H9 (cell line): Measurements from ENCODE around the gene MACC1. TPM values are rescaled to one million over a fixed set of nuclear protein-coding genes. Genes with fewer than 3 reads are reported as not detected.

Source experiments
- DNase-seq: peaks from one replicate; pipeline ENCODE4 v3.0.0-alpha.2; 2017
- H2AFZ ChIP-seq: one replicate; pipeline ENCODE4 v1.6.1; 2013; ENCODE audit warnings: mild to moderate bottlenecking, low read length, control low read depth, moderate library complexity
- H2AK5ac ChIP-seq: 2 replicates; pipeline ENCODE4 v1.6.1; 2013; ENCODE audit warnings: low read length, control low read depth, mixed read lengths; ENCODE audit not compliant: insufficient read length
- H2BK120ac ChIP-seq: one replicate; pipeline ENCODE4 v1.6.1; 2013; ENCODE audit warnings: low read depth, mild to moderate bottlenecking, low read length, control low read depth, inconsistent platforms; ENCODE audit not compliant: poor library complexity, severe bottlenecking
- H2BK12ac ChIP-seq: 2 replicates; pipeline ENCODE4 v1.6.1; 2013; ENCODE audit warnings: low read length, control low read depth, mixed read lengths, low read depth; ENCODE audit not compliant: insufficient read length
- H2BK15ac ChIP-seq: 2 replicates; pipeline ENCODE4 v1.6.1; 2013; ENCODE audit warnings: low read depth, low read length, control low read depth
- H2BK20ac ChIP-seq: one replicate; pipeline ENCODE4 v1.6.1; 2013; ENCODE audit warnings: low read depth, mild to moderate bottlenecking, low read length, control low read depth, inconsistent platforms; ENCODE audit not compliant: poor library complexity, severe bottlenecking
- H2BK5ac ChIP-seq: 2 replicates; pipeline ENCODE4 v1.6.1; 2013; ENCODE audit warnings: low read length, control low read depth, mixed read lengths; ENCODE audit not compliant: insufficient read length
- H3K14ac ChIP-seq: 2 replicates; pipeline ENCODE4 v1.6.1; 2013; ENCODE audit warnings: low read length, control low read depth; ENCODE audit not compliant: insufficient read depth
- H3K18ac ChIP-seq: 2 replicates; pipeline ENCODE4 v1.6.1; 2013; ENCODE audit warnings: low read depth, mild to moderate bottlenecking, mixed read lengths, low read length, control low read depth; ENCODE audit not compliant: insufficient read length
- H3K23ac ChIP-seq: 2 replicates; pipeline ENCODE4 v1.6.1; 2013; ENCODE audit warnings: low read length, control low read depth, mixed read lengths, low read depth; ENCODE audit not compliant: insufficient read length
- H3K23me2 ChIP-seq: 2 replicates; pipeline ENCODE4 v1.6.1; 2013; ENCODE audit warnings: low read depth, mild to moderate bottlenecking, mixed read lengths, low read length, control low read depth; ENCODE audit not compliant: insufficient read length, poor library complexity, severe bottlenecking
- H3K27ac ChIP-seq: 2 replicates; pipeline ENCODE4 v1.5.1; 2013; ENCODE audit warnings: low read length, control low read depth, mixed read lengths, low read depth; ENCODE audit not compliant: insufficient read length
- H3K27me3 ChIP-seq: 2 replicates; pipeline ENCODE4 v1.6.1; 2013; ENCODE audit warnings: low read length, control low read depth, inconsistent platforms; ENCODE audit not compliant: insufficient read depth
- H3K4ac ChIP-seq: 2 replicates; pipeline ENCODE4 v1.6.1; 2013; ENCODE audit warnings: low read depth, mild to moderate bottlenecking, control low read depth, inconsistent platforms, low read length, moderate library complexity
- H3K4me1 ChIP-seq: 2 replicates; pipeline ENCODE4 v1.6.1; 2013; ENCODE audit warnings: low read length, control low read depth, inconsistent platforms; ENCODE audit not compliant: insufficient read depth
- H3K4me2 ChIP-seq: 2 replicates; pipeline ENCODE4 v1.6.1; 2013; ENCODE audit warnings: low read length, control low read depth, mixed read lengths; ENCODE audit not compliant: insufficient read length, insufficient read depth
- H3K56ac ChIP-seq: 2 replicates; pipeline ENCODE4 v1.6.1; 2013; ENCODE audit warnings: low read depth, mild to moderate bottlenecking, mixed read lengths, low read length, control low read depth; ENCODE audit not compliant: insufficient read length
- H3K79me1 ChIP-seq: 2 replicates; pipeline ENCODE4 v1.6.1; 2013; ENCODE audit warnings: low read depth, mild to moderate bottlenecking, moderate library complexity, low read length, control low read depth, inconsistent platforms; ENCODE audit not compliant: insufficient read depth, poor library complexity, severe bottlenecking
- H3K79me2 ChIP-seq: 2 replicates; pipeline ENCODE4 v1.6.1; 2013; ENCODE audit warnings: low read length, control low read depth, inconsistent platforms; ENCODE audit not compliant: insufficient read depth
- H3K9ac ChIP-seq: 2 replicates; pipeline ENCODE4 v1.6.1; 2013; ENCODE audit warnings: low read length, control low read depth, mixed read lengths; ENCODE audit not compliant: insufficient read length; ENCODE audit errors: extremely low read depth
- H3K9me3 ChIP-seq: one replicate; pipeline ENCODE4 v1.6.1; 2013; ENCODE audit warnings: low read depth, low read length, inconsistent platforms; ENCODE audit not compliant: control insufficient read depth
- H3T11ph ChIP-seq: one replicate; pipeline ENCODE4 v1.6.1; 2013; ENCODE audit warnings: mild to moderate bottlenecking, low read length, control low read depth, inconsistent platforms
- H4K20me1 ChIP-seq: one replicate; pipeline ENCODE4 v1.6.1; 2013; ENCODE audit not compliant: control insufficient read depth, insufficient read length, insufficient read depth
- H4K5ac ChIP-seq: 2 replicates; pipeline ENCODE4 v1.6.1; 2013; ENCODE audit warnings: low read depth, mild to moderate bottlenecking, mixed read lengths, low read length, control low read depth; ENCODE audit not compliant: insufficient read length
- H4K8ac ChIP-seq: replicated peaks from 2 replicates; pipeline ENCODE4 v1.6.1; 2013; ENCODE audit warnings: low read length, control low read depth, mixed read lengths, low read depth; ENCODE audit not compliant: insufficient read length
- H4K91ac ChIP-seq: 2 replicates; pipeline ENCODE4 v1.6.1; 2013; ENCODE audit warnings: low read depth, mild to moderate bottlenecking, moderate library complexity, mixed read lengths, low read length, control low read depth; ENCODE audit not compliant: insufficient read length
- H3K27ac Mint-ChIP-seq, 3 experiments: 2 replicates in 2 of 3; 3 replicates in 1 of 3; pipeline ENCODE4 v1.8.0; 2020 to 2021; ENCODE audit warnings: mixed read lengths in 3 of 3, mild to moderate bottlenecking in 1 of 3, moderate library complexity in 1 of 3
- H3K27me3 Mint-ChIP-seq: 2 replicates; pipeline ENCODE4 v1.8.0; 2021; ENCODE audit warnings: low read depth, mild to moderate bottlenecking, moderate library complexity, mixed read lengths
- H3K36me3 Mint-ChIP-seq, 3 experiments: 2 replicates in 2 of 3; 3 replicates in 1 of 3; pipeline ENCODE4 v1.8.0; 2020 to 2021; ENCODE audit warnings: low read depth in 3 of 3, mixed read lengths in 3 of 3; ENCODE audit not compliant: insufficient read depth in 1 of 3
- H3K4me1 Mint-ChIP-seq, 2 experiments: 2 replicates each; pipeline ENCODE4 v1.8.0; 2020; ENCODE audit warnings: mixed read lengths in 2 of 2
- H3K4me3 Mint-ChIP-seq, 2 experiments: 2 replicates in 1 of 2; 3 replicates in 1 of 2; pipeline ENCODE4 v1.8.0; 2020 to 2021; ENCODE audit warnings: mild to moderate bottlenecking in 2 of 2, mixed read lengths in 2 of 2, moderate library complexity in 1 of 2
- H3K9me3 Mint-ChIP-seq, 2 experiments: 2 replicates in 1 of 2; 3 replicates in 1 of 2; pipeline ENCODE4 v1.8.0; 2020; ENCODE audit warnings: mild to moderate bottlenecking in 2 of 2, mixed read lengths in 2 of 2, moderate library complexity in 1 of 2
- WGBS: extraction: QIAGEN DNeasy Blood & Tissue Kit; methylation state at CpG from one replicate; pipeline ENCODE4 v1.1.7; 2013; ENCODE audit warnings: missing lambda C conversion rate, low lambda C conversion rate, mixed read lengths; ENCODE audit not compliant: insufficient read length; ENCODE audit errors: extremely low coverage; 5-methylcytosine and 5-hydroxymethylcytosine counted together
- total RNA-seq: library from RNA; stranded (reverse); gene quantifications from 2 replicates; pipeline ENCODE4 v1.2.1, GENCODE V29; 2021
- TF ChIP-seq, protein P1 (sequence below): fragments of 200-600 bp; sonication (generic); conservative IDR thresholded peaks from 3 replicates; pipeline ENCODE4 v1.8.0; 2021; ENCODE audit warnings: antibody characterized with exemption, mild to moderate bottlenecking

The MACC1 gene
- total RNA-seq, 1 experiment from 2014 or later: 11.0 TPM

DNA sequence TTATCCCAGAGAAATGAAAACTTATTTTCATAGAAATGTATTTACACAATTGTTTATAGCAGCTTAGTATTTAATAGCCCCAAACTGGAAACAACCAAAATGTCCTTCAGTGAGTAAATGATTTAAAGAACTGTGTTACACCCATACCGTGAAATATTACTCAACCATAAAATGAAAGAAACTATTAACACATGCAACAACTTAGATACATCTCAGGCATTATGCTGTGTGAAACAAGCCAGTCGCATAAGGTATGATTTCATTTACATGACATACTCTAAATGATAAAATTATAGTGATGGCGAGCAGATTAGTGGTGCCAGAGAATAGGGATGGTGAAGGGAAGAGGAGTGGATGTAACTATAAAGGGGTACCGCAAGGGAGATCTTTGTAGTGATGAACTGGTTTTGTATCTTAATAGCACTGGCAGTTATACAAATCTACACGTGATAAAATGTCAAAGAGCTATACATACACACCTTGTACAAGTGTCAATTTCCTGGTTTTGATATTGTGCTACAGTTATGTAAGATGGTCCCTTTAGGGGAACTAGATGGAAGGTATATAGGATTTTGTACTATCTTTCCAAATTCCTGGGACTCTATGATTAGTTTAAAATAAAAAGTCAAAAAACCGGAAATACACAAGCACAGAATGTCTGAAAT, 40.5 kb downstream of the MACC1 start:
- WGBS: no CpG with 5 or more reads among the region's 6 CpGs
- H3K18ac ChIP-seq: no peak overlapping the region
- H3T11ph ChIP-seq: no peak overlapping the region
- no peak overlapping the region for H3K4ac ChIP-seq
- H2BK15ac ChIP-seq: no peak overlapping the region
- H2BK12ac ChIP-seq: no peak overlapping the region
- H2AFZ ChIP-seq: no peak overlapping the region
- H3K4me1 Mint-ChIP-seq: peaks cover 2 to 5% of the 10 kb centered on the region in 2 experiments; a peak in 3 of 4 replicates
- no peak overlapping the region for H4K8ac ChIP-seq
- no peaks in the 10 kb centered on the region for H3K79me1 ChIP-seq
- H2BK20ac ChIP-seq: no peak overlapping the region
- no peaks in the 10 kb centered on the region for H3K36me3 Mint-ChIP-seq
- no peaks in the 10 kb centered on the region for H3K9me3 Mint-ChIP-seq
- H2AK5ac ChIP-seq: no peak overlapping the region
- H3K79me2 ChIP-seq: no peaks in the 10 kb centered on the region
- H4K20me1 ChIP-seq: no peaks in the 10 kb centered on the region
- H4K5ac ChIP-seq: no peak overlapping the region
- DNase-seq: no peak
- H3K23ac ChIP-seq: no peak overlapping the region
- H2BK120ac ChIP-seq: no peak overlapping the region
- no peak overlapping the region for H3K14ac ChIP-seq
- no peak overlapping the region; a peak in 1 of 7 replicates for H3K27ac Mint-ChIP-seq
- no peak overlapping the region for H3K27ac ChIP-seq
- H3K56ac ChIP-seq: no peak overlapping the region
- no peaks in the 10 kb centered on the region for H3K27me3 Mint-ChIP-seq
- no peak overlapping the region for H3K9ac ChIP-seq
- TF ChIP-seq, protein P1, sequence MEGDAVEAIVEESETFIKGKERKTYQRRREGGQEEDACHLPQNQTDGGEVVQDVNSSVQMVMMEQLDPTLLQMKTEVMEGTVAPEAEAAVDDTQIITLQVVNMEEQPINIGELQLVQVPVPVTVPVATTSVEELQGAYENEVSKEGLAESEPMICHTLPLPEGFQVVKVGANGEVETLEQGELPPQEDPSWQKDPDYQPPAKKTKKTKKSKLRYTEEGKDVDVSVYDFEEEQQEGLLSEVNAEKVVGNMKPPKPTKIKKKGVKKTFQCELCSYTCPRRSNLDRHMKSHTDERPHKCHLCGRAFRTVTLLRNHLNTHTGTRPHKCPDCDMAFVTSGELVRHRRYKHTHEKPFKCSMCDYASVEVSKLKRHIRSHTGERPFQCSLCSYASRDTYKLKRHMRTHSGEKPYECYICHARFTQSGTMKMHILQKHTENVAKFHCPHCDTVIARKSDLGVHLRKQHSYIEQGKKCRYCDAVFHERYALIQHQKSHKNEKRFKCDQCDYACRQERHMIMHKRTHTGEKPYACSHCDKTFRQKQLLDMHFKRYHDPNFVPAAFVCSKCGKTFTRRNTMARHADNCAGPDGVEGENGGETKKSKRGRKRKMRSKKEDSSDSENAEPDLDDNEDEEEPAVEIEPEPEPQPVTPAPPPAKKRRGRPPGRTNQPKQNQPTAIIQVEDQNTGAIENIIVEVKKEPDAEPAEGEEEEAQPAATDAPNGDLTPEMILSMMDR: no peak
- no peaks in the 10 kb centered on the region; the same call in 1 of the 2 replicates for H3K4me1 ChIP-seq
- no peak overlapping the region for H2BK5ac ChIP-seq
- no peak overlapping the region for H4K91ac ChIP-seq
- no peaks in the 10 kb centered on the region for H3K27me3 ChIP-seq
- no peak overlapping the region for H3K4me2 ChIP-seq
- no peaks in the 10 kb centered on the region for H3K9me3 ChIP-seq
- no peak overlapping the region for H3K4me3 Mint-ChIP-seq
- H3K23me2 ChIP-seq: no peaks in the 10 kb centered on the region
